IPS-NIHi7 (cell line): ENCODE results near the gene PRSS27.

ENCODE experiments used
- DNase-seq: peaks from one replicate; pipeline ENCODE4 v3.0.0; 2012; ENCODE audit warnings: mixed read lengths; ENCODE audit errors: extremely low spot score

Gene PRSS27

GRCh38 chr16:2708955-2709587 is 11.0 kb downstream of the PRSS27 start:
- no peak for DNase-seq

DNA sequence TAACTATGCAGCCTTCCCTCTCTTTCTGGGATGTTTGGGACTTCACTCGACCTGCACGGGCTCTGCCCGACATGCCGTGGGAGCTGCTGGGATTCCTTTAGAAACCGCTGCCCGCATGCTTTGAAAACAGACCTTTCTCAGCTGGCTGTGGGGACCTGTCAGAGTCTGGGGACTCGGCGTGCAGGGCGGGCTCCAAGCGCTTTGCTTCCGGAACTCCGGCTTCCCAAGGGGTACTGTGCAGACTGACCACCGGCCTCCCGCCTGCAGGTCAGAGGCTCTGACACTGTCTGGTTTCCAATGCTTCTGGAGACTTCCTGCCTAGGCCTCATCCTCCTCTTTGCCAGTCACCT is 11.8 kb downstream of the PRSS27 start:
- DNase-seq = no peak

DNA sequence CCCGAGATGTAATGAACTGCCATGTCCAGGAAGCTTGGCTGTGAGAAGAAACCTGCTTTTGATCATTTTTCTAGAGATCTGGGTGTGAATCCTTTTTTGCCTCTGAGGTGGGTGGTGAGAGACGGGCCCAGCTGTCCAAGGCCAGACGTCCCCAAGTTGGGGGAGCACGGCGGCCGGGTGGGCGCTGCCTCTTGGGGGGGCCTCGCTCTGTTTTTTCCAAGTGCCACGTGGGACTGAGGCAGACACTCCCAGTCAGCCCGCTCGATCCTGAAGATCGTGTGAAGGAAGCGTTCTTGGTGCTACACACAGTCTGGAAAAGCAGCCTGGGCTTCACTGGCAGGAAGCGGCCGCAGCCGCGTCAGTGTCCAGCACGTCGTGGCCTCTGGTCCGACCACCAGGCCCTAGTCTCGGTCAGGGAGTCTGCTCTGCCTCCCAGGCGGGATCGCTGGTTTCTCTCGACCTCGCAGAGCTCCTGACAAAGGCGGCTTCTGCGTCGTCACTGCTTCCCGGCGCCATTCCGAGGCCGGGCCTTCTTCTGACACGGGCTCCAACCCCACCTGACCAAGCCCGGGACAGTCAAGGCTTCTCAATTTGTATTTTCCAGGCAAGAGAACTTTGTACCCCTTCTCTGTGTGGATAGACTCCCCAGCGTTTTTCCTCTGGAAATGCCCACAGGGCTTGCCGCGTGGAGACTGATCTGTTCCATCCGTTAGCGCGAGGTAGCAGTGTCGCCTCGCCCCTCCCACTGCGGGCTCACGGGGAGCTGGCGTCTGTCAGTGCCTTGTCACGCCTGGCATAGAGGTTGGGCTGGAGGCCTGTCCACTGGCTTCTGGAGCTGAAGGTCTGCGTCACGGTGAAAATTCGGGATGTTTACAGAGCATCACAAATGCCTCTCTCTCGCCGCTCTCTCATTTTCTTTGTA is 12.4 kb downstream of the PRSS27 start:
- no peak for DNase-seq

GRCh38 chr16:2706611-2707311 is 13.3 kb downstream of the PRSS27 start:
- no peak for DNase-seq

DNA sequence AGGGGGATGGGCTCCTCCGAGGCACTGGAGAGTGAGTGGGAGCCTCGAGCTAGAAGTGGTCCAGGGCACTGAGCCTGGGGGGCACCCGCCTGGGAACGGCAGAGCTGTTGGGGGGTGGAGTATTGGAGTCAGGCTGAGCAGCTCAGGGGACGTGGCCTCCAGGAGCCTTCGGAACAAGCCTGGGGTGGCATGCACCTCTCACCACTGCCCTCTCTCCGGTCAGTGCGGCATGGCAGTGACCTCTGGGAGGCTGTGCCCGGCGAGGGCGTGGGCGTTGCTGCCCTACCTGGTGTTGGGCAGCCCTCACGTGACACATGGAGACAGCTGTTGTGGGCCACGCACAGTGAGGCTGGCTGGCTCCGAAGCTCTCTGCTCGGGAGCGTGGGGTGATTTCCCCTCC is 13.9 kb downstream of the PRSS27 start:
- DNase-seq = no peak

DNA sequence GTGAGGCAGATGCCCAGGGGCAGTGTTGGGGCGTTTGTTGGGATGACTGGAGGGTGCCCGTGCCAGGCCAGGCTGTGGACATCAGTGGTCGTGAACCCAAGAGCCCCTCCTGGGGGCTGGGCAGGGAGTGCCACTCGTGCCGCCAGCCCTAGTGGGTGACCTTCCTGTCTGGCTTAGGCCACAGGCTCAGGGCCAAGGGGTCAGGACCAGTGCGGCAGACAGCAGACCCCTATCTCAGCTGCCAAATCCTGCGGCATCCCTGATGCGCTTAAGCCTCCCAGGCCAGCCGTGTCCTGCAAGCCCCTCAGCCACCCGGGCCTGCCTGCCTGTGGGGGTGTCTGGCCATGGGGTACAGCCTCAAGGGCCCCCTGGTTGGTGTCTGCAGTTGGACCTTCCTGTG is 14.7 kb downstream of the PRSS27 start:
- no peak for DNase-seq

GRCh38 chr16:2704983-2705275 is 15.1 kb downstream of the PRSS27 start:
- DNase-seq = no peak

DNA sequence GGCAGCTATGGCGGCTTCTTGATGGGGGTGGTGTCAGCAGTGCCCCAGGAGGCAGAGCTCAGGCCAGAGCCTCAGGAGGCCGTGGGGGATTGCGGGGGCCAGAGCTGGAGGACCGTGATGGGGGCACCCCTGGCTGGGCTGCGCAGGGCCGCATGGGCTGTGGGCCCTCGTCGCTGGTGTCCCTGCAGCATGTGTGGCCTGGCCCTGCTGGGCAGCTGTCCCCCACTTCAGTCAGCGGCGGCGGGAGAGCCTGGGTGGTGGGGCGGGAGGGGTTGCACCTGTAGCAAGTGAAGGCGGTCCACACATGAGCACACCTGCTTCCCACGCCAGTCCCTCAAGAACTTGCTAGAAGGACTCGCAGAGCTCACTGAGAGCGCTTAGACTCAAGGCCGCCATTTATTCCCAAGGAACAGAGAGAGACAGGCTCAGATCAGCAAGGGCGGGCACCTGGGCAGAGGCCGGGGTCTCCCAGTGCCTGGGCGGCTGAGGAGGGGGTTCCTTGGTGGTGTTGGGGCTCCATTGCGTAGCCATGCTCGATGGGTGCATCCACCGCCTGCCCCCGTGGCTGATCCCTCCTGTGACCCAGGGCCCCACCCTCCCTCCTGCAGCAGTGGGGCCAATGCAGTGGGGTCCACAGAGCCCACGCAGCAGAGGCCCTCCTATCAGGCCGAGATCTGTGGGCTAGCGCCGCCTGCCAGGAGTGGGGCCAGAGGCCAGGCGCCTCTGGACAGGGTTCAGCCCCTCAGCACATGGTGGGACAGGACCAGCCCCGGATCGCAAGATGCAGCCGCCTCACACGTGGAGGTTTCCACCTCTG is 15.7 kb downstream of the PRSS27 start:
- DNase-seq = no peak

DNA sequence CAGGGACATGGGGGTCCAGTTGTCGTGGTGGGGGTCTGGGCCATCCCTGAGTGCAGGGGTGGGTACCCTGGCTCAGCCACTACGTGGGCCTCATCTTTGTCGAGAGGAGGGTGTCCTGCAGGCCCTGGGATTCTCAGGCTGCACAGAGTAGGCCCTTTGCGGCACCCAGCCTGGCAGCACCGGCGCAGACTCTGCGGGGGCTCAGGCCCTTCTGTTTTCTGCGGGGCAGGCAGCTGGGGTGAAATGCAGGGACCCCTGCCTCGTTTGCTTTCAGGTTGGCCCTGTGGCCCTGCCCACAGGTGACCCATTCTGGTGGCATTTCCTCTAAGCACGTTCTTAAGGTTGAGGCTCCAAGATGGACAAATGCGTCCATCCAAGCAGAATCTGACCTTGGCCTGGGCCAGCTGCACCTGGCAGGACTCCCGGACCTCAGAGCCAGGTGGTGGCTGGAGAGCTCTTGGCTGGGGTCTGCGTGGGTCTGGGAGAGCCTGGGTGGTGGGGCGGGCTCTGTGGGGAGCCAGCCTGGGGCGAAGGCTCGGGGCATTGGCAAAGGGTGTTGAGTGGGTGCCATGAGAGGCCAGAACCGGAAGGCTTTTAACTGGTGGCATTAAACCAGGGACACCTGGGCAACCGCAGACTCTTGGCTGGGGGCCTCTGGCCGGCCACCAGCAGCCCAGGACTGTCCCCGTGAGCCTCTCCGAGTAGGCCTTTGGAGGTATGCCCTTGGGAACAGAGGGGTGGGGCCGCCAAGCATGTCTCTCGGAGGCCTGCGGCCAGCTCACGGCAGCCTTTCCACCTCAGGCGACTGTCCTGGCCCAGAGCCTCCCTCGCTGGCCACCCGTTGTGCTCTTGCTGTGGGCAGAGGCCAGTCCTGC is 16.9 kb downstream of the PRSS27 start:
- no peak for DNase-seq

DNA sequence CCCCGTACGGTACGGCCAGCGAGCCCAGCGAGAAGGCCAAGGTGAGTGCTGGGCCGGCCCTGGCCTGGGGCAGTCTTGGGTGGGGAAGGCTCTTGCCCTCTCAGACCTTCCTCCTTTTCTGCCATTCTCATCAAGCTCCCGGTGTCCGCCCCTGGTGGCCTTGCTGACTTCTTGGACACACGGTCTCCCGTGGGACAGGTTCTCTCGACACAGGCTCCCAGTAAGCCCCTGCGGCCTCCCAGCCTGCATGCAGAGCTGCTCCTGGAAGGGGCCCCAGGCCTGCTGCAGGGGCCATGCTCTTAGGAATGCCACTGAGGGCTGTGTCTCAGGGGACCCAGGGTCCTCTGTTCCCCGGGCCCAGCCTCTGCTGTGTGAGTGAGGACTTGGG is 17.6 kb downstream of the PRSS27 start:
- DNase-seq = no peak

DNA sequence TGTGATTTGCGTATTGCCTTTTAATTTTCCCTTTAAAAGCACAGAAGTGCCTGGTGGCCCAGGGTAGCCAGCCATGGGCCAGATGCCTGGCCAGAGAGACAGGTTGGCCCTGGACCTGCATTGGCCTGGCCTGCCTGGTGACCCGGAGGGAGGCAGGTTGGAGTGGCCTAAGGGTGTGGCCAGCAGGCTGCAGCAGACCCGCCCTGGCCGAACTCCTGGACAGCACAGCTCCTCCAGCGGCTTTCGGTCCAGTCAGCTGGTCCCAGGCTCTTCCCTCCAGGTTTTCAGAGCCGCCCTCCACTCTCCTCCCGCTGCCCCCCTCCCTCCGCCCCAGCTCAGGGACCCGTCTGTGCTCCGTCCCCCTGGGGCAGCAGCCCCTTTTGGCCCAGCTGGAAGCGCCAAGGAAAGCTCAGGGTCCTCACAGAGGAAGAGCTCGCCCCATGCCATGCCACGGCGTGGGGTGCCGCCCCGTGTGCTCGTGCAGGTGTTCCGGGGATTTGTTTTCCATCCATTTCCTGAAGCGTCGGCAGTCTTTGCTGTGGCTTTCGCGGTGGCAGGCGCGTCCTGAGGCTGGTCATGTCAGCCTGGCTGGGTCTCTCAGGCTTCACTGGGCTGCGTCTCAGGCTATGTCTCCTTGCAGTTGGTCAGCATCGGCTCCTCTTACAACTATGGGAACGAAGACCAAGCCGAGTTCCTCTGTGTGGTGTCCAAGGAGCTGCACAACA is 18.1 kb downstream of the PRSS27 start:
- no peak for DNase-seq

DNA sequence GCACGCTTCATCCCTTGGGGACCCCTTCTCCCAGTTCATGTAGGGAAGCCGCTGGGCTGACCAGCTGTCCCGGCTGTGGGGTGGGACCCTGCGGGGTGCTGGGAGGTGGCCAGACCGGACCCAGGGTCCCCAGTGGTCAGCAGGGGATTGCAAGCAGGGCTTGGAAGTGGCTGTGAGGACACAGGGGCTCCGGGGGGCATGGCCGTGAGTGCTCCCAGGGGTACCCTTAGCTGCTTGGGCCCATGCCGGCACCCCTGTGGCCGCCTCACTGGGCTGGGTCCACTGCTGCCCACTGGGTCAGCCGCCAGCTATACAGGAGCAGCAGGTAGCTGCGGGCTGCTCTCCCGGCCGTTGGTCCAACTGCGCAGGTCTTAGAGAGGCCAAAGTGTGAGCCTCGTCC is 18.8 kb downstream of the PRSS27 start:
- no peak for DNase-seq

DNA sequence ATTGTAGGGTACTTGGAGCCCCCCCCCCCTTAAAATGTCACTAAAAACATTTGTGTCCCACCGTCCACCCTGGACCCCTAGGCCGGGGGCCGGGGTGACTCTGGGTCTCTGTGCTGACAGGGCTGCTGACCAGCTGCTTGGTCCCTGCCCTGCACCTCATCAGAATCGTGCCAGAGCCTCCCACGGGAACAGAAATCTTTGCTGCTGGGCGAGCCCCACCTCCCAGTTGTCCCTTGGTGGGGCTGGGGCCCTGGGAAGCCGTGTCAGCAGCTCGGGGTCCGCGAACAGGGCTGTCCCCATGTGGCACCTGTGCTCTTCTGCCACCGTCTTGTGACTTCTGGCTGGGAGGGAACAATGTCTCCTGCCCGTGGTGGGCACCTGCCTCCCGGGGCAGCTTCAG is 19.2 kb downstream of the PRSS27 start:
- DNase-seq = no peak

GRCh38 chr16:2699791-2700600 is 20.0 kb downstream of the PRSS27 start:
- no peak for DNase-seq

DNA sequence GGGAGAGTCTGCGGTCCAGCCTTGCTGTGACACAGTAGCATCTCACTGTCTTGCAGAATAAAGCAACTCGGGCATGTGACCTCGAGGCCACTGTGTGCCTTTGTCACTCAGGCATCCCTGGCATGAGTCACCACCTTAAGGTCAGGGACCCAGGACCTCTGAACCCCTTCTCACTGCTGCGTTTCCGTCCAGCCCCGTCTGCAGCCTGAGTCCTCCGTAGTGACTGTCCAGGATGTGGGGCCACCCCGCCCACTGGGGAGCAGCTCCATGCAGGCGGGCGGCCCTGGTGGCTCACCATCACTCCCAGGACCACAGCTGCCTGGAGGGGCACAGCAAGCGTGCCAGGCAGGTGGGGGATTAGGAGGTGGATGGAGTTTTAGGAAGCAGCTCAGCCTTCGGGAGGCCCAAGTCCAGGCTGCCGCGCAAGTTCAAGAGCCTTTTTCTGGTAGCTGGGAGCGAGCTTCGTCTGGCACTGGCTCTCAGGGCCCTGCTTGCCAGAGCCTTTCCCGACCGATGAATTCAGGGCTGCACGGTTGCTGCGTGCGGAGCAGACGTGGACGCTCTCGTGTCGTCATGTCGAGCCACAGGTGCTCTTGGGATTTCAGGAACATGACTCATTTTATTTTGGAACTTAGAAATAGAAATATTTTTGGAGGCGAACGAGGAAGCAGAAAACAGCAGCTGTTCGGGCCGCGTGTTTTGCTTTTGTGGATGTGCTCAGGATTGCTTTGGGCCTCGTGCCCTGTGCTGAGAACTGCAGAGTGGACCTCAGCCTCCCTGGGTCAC is 20.9 kb downstream of the PRSS27 start:
- no peak for DNase-seq

DNA sequence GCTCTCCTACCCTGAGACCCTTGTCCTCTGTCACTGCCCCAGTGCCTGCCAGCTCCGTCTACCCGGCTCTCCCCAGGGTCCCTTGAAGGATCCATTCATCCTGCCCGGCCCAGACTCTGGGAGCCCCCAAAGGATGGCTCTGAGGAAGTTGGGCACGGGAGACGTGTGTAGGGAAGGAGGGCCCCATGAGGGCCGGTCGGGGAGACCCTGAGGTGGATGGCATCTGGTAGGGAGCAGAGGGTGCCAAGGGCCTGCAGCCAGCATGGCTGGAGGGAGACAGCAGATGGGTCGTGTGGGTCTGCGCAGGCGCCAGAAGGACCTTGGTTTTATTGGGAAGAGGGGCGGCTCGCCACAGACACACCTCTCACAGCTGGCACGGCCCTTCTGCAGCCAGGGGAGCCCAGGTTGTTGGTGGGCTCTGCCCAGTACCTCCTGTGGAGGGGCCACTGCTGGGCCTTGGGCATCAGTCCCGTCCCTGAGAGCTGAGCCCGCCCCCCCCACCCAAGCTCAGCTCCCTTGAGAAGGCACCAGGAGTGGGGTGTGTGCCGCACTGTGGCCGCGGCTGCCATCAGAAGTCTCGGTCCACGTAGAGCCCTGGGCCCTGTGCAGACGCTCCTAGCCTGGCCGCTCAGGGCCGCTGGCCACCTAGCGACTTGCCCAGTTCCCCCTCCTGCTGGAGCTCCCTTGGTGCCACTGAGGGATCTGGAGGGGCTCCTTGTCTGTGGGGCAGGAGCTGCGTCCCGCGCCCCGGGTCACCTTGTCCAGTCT is 21.7 kb downstream of the PRSS27 start:
- DNase-seq = no peak

GRCh38 chr16:2697401-2697948 is 22.5 kb downstream of the PRSS27 start:
- no peak for DNase-seq
